HL-60 (cell line): ENCODE measurements around the gene EIF3K.

Source experiments
- DNase-seq, 2 experiments: peaks; one replicate each; pipeline ENCODE4 v3.0.0-alpha.2; 2010 to 2020; ENCODE audit warnings: low read depth in 1 of 2, low spot score in 1 of 2
- H3K27ac ChIP-seq: fragments of 250-450 bp; sonication (Bioruptor Pico); replicated peaks from 2 replicates; pipeline ENCODE4 v1.5.1; 2020; ENCODE audit warnings: mild to moderate bottlenecking, moderate library complexity
- H3K27me3 ChIP-seq: fragments of 250-450 bp; sonication (Bioruptor Pico); 2 replicates; pipeline ENCODE4 v1.5.1; 2021; ENCODE audit warnings: mild to moderate bottlenecking, moderate library complexity; ENCODE audit not compliant: insufficient read depth, poor library complexity, severe bottlenecking
- H3K4me3 ChIP-seq: replicated peaks from 2 replicates; pipeline ENCODE4 v1.5.1; 2011; ENCODE audit warnings: mild to moderate bottlenecking, control low read depth, low read length; ENCODE audit not compliant: insufficient read depth
- CTCF ChIP-seq: IDR thresholded peaks from one replicate; pipeline ENCODE4 v1.5.1; 2011; ENCODE audit warnings: low read length, control low read depth, inconsistent platforms; ENCODE audit not compliant: insufficient read depth
- GABPA ChIP-seq: IDR thresholded peaks from 2 replicates; pipeline ENCODE4 v1.6.1; 2012; ENCODE audit warnings: low read depth
- POLR2AphosphoS5 ChIP-seq: IDR thresholded peaks from 2 replicates; pipeline ENCODE4 v1.6.1; 2012; ENCODE audit warnings: low read depth
- REST ChIP-seq: IDR thresholded peaks from 2 replicates; pipeline ENCODE4 v1.6.1; 2012; ENCODE audit warnings: low read depth; ENCODE audit not compliant: insufficient replicate concordance
- SPI1 ChIP-seq: IDR thresholded peaks from 2 replicates; pipeline ENCODE4 v1.6.1; 2012; ENCODE audit warnings: low read depth, mild to moderate bottlenecking, borderline replicate concordance

EIF3K gene

DNA sequence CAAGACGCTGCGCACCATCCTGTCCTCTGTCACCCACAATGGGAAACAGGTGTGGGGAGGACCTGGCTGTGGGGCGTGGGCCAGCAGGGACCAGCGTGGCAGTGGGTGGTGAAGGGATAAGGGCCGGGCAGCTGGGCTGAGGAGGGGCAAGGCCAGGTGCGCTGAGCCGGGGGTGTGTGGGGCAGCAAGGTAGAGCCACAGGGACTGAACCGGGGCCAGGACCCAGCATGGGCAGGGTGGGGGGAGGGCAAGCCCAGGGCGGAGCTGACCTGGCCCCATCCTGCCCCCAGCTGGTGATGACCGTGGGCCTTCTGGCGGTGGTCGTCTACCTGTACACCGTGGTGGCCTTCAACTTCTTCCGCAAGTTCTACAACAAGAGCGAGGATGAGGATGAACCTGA lies 38.9 kb upstream of the EIF3K start:
- no peak for DNase-seq
- TF ChIP-seq POLR2AphosphoS5, result no peak
- TF ChIP-seq REST, result no peak
- TF ChIP-seq GABPA, result no peak
- TF ChIP-seq SPI1, result no peak
- TF ChIP-seq CTCF, result no peak
- H3K27ac ChIP-seq, result no peak overlapping the region
- H3K27me3 ChIP-seq, result no peaks in the 10 kb centered on the region
- H3K4me3 ChIP-seq, result no peak overlapping the region

DNA sequence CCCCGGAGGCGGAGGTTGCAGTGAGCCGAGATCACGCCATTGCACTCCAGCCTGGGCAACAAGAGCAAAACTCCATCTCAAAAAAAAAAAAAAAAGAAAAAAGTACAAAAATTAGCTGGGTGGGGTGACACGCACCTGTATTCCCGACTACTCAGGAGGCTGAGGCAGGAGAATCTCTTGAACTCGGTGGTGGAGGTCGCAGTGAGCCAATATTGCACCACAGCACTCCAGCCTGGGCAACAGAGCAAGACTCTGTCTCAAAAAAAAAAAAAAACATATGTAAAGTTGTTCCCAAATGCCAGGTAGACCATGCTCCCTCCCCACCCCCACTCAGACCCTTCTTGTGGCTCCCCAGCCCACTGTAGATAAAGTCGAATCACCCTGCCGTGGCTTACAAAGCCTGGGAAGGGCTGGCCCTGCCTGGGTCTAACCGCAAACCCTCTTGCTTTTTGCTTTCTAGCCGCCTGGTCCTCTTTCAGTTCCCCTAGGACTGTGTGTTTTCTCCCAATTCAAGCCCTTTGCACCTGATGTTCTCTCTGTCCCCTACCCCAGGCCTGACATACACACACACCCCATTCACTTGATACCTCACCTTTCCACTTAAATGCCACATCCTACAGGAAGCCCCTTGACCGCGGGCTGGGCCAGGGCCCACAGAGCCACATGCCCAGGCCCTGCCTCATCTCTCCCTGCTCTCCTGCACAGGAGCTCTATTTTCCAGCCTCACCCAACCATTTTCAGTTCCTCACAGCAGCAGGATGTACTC lies 35.6 kb upstream of the EIF3K start:
- Histone ChIP-seq H3K4me3 (no peak overlapping the region), H3K27ac (no peak overlapping the region), H3K27me3 (no peaks in the 10 kb centered on the region)
- DNase-seq, result peak in 1 of 2 experiments; percentile 28
- TF ChIP-seq SPI1 (no peak), POLR2AphosphoS5 (no peak), REST (no peak), CTCF (no peak), GABPA (no peak)

- TF ChIP-seq GABPA (no peak), CTCF (no peak), POLR2AphosphoS5 (no peak)
- Histone ChIP-seq H3K27ac (no peak overlapping the region), H3K27me3 (no peaks in the 10 kb centered on the region), H3K4me3 (no peak overlapping the region)
- no peak for DNase-seq
Observed at GRCh38 chr19:38583985-38584305, 35.0 kb upstream of the EIF3K start.

DNA sequence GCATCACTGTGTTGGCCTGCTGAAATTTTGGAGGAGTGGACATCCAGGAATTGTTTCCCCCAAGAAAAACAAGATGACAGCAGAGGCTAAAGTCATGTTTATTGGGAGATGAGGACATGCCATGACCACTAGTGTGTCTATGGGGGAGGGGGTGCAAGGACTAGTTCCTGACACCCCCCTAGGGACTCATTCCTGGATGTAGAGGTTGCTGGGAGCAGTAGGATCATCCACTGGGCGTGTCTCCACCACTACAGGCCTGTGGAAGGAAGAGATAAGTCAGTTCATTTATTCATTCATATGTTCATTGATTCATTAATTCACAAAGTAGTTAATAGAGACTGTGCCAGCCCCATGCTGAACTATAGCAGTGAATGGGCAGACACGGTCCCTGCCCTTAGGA lies 31.4 kb upstream of the EIF3K start:
- no peak for TF ChIP-seq GABPA
- no peak for TF ChIP-seq CTCF
- no peak for TF ChIP-seq SPI1
- no peak for TF ChIP-seq REST
- TF ChIP-seq POLR2AphosphoS5, result no peak
- Histone ChIP-seq H3K27me3 (no peaks in the 10 kb centered on the region), H3K4me3 (no peak overlapping the region), H3K27ac (no peak overlapping the region)
- no peak for DNase-seq
